AG09309 (cell line): ENCODE measurements around the gene MIPEP.

ENCODE experiments used
- DNase-seq: peaks from one replicate; pipeline ENCODE4 v3.0.0-alpha.2; 2010; ENCODE audit warnings: low read depth
- H3K4me3 ChIP-seq: 2 replicates; pipeline ENCODE4 v1.5.1; 2011; ENCODE audit warnings: mild to moderate bottlenecking, low read depth, low read length, moderate library complexity; ENCODE audit not compliant: control insufficient read depth
- TF ChIP-seq, protein P1 (sequence below): IDR thresholded peaks from 2 replicates; pipeline ENCODE4 v1.5.1; 2011; ENCODE audit warnings: mild to moderate bottlenecking, low read depth, low read length, inconsistent platforms; ENCODE audit not compliant: insufficient read depth, control insufficient read depth; ENCODE audit errors: missing control alignments

Gene MIPEP

DNA sequence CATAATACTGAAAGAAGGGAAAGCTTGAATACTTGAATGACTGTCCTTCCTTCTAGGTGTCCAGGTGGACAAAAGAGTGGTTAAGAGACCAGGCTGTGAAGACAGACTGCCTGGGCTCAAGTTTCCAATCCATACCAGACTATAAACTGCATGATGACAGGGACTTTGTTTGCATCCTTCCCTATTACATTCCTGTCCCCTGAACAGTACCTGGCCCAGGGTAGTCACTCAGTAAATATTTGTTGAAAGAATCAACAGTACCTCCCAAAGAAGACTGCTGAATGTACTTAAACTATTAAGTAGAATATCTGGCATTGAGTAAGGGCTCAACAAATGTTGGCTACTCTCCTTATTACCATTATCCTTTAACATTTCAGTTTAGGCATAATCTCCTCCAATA, 29.7 kb downstream of the MIPEP start:
- no peak for DNase-seq
- no peak overlapping the region for H3K4me3 ChIP-seq
- TF ChIP-seq, protein P1, sequence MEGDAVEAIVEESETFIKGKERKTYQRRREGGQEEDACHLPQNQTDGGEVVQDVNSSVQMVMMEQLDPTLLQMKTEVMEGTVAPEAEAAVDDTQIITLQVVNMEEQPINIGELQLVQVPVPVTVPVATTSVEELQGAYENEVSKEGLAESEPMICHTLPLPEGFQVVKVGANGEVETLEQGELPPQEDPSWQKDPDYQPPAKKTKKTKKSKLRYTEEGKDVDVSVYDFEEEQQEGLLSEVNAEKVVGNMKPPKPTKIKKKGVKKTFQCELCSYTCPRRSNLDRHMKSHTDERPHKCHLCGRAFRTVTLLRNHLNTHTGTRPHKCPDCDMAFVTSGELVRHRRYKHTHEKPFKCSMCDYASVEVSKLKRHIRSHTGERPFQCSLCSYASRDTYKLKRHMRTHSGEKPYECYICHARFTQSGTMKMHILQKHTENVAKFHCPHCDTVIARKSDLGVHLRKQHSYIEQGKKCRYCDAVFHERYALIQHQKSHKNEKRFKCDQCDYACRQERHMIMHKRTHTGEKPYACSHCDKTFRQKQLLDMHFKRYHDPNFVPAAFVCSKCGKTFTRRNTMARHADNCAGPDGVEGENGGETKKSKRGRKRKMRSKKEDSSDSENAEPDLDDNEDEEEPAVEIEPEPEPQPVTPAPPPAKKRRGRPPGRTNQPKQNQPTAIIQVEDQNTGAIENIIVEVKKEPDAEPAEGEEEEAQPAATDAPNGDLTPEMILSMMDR: no peak

DNA sequence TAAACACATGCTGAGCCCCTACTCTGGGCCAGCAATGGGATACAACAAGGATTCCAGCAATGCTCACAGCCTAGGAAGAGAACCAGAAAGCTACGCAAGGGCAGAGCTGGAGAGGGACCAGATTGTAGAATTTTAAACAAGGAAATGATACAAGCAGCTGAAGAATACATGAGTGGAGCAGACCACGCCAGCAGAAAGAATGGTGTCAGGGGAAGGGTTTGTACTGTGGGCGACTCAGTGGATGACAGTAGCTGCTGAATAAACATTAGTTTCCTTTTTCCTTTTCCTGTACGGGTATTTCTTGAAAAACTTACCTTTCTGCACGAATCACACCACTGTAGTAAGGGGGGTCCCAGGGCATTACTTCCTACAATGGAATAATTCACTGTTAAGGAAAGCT, 30.7 kb downstream of the MIPEP start:
- H3K4me3 ChIP-seq: no peak overlapping the region
- no peak for DNase-seq
- TF ChIP-seq, protein P1: no peak

DNA sequence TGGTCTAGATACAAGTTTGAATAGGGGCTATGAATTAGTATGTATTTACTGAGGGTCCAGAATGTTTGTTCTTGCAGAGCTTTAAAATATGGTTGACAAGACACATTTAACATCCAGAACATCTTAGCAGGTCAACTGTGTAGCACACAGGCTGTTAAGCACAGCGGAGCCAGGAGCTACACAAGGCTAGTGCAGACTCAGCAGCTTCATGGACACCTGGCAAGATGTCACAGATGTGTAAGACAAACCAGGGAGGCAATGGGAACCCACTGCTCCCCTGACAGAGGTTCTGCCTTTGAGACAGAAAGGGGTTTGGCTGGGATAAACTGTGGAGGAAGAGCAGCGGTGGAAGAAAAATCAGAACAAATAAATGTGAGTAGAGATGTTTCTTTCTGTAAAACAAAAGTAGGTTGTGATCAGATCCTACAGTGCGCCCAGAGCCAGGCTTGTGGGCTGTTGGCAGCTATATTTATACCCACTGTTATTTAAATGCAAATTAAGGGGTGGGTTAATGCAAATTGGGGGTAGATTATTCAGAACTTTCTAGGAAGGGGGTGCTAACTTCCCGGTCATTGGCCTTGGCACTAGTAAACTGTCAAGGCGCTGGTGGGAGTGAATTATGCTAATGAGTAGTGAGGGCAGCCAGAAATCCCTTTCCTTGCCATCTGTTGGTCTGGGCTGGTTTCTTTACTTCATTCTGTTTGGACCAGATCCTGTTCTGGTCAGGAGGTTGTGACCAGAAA, 33.0 kb downstream of the MIPEP start:
- H3K4me3 ChIP-seq: no peak overlapping the region
- no peak for DNase-seq
- TF ChIP-seq, protein P1: no peak

DNA sequence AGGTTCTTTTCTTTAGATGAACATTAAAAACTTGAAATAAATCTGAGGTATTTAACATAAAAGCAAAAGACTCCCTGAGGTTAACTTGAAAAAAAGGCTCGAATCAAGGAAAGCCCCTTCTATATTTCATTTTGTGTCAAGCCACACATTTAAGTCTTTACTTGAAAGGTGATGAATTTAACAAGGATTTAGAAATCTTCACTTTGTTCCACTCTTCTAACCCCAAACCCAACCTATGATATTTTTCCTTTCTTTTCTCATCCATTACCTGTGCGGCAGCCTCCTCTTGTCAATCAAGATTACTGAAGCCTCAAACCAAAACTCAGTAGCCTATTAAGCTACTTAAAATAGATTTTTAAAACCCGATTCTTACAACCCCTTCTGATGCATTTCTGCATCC, 33.8 kb downstream of the MIPEP start:
- no peak overlapping the region for H3K4me3 ChIP-seq
- no peak for DNase-seq
- TF ChIP-seq, protein P1: no peak

DNA sequence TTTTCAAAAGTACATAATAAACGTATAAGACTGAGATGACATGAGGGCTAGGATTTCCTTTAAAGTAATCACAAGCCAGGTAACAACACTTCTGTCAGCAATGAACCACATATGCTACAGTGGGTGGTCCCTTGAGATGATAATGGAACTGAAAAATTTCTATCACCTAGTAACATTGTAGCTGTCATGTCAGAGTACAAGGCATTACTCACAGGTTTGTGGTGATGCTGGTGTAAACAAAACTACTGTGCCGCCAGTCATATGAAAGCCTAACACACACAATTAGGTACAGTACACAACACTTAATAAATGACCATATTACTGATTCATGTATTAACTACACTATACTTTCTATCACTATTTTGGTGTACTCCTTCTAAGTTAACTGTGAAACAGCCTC, 36.8 kb downstream of the MIPEP start:
- TF ChIP-seq, protein P1: no peak
- H3K4me3 ChIP-seq: no peak overlapping the region
- DNase-seq: no peak

DNA sequence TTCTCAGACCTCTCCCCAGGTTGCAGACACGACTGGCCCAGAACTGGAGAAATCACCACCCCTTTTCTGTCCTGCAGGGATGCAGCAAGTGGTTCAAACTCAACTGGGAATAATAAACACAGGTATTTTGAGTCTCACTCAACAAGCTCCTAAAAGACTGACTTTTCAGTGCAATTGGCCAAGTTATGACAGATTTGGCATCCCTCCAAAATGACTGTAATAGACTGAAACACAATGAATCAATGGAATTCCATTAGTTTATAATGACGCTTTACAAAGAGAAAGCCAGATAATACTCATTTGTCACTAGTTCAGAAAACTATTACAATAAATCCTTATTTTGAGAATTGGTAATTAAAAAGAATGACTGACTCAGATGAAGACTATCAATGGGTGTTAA, 38.1 kb downstream of the MIPEP start:
- DNase-seq: no peak
- H3K4me3 ChIP-seq: no peak overlapping the region
- TF ChIP-seq, protein P1: no peak
